ENCODE results near the gene SWAP70. TPM values are rescaled to one million over a fixed set of nuclear protein-coding genes. Genes with fewer than 3 reads are reported as not detected.

SWAP70 gene
- total RNA-seq: 39.4 and 54.2 TPM in 2 replicates

DNA sequence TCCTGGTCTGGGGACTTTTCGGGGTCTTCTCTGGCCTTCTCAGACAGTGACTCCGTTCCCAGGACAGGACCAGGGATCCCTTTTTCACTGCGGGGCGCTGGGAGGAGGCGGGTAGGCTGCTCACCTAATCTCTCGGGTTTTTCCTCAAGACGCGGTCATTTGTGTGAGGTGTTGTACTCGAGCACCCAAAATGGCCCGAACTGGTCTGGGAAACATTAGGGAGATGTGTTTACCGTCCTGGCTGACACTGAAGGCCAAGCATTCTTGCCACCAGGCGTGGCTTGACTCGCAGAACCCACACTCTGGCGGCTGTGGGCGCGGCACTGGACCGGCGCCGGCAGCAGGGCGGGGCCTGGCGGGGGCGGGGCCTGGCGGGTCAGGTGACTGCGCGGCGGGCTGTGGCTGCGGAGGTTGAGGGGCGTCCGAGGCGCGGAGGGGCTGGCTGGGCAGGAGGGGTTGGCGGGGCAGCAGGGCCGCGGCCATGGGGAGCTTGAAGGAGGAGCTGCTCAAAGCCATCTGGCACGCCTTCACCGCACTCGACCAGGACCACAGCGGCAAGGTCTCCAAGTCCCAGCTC is at the start of gene SWAP70:
Gene SWAP70 (plus strand): TSS at position 379 of the 577 bp plus-strand sequence. CDS start 103 bp downstream, at position 482.

Other genes starting within 250 kb of the SWAP70 start
- 26.2 and 28.0 TPM in 2 replicates for gene ZNF143, start 203.1 kb upstream of the SWAP70 start, total RNA-seq
- gene WEE1, start 90.4 kb upstream of the SWAP70 start, total RNA-seq: 24.4 and 28.8 TPM in 2 replicates

All from aortic smooth muscle cell (primary cell).